Activated CD8-positive, alpha-beta memory T cell treated with anti-CD3 and anti-CD28 coated beads for 1 hour (primary cell): ENCODE data around the gene GPN2.
A peak's percentile ranks its signal among the peaks of the same experiment; 100 is the strongest.
"Not testable (repeated sequence)": the region's sequence is repeated elsewhere in the genome, so short reads cannot be mapped to it uniquely, and the experiment has no call there.

Source experiments
- DNase-seq, 2 donors: peaks; one replicate each; pipeline ENCODE4 v3.0.0-alpha.2; 2020; ENCODE audit warnings: low read depth in 1 of 2; ENCODE audit errors: extremely low read depth in 1 of 2

Gene GPN2

GRCh38 chr1:26907071-26907917 is 17.2 kb upstream of the GPN2 start:
- no peak for DNase-seq

GRCh38 chr1:26900815-26901511 is 10.9 kb upstream of the GPN2 start:
- DNase-seq: no peak

- DNase-seq: peak; percentile 73 to 76
Measured at GRCh38 chr1:26900001-26900814, 10.1 kb upstream of the GPN2 start, which contains the start of gene GPATCH3. GPATCH3 (minus strand) TSS chr1:26900467; CDS start chr1:26900442, 25 bp downstream.

GRCh38 chr1:26897351-26897750 is 7.3 kb upstream of the GPN2 start:
- no peak for DNase-seq

- no peak for DNase-seq
Measured at GRCh38 chr1:26894263-26894662, 4.2 kb upstream of the GPN2 start.

- no peak for DNase-seq
Measured at GRCh38 chr1:26890467-26890796, 349 bp upstream of the GPN2 start.

GRCh38 chr1:26888231-26888630 is 1.9 kb downstream of the GPN2 start:
- DNase-seq: no peak

- DNase-seq: no peak
Measured at GRCh38 chr1:26887125-26887524, 3.0 kb downstream of the GPN2 start.

GRCh38 chr1:26882696-26883463 is 7.2 kb downstream of the GPN2 start:
- no peak for DNase-seq

GRCh38 chr1:26881611-26882010 is 8.5 kb downstream of the GPN2 start:
- not testable (repeated sequence) for DNase-seq

- DNase-seq: no peak
Measured at GRCh38 chr1:26879793-26880192, 10.3 kb downstream of the GPN2 start.

GRCh38 chr1:26877326-26877725 is 12.8 kb downstream of the GPN2 start:
- DNase-seq: no peak

GRCh38 chr1:26874896-26875295 is 15.2 kb downstream of the GPN2 start:
- DNase-seq: no peak

GRCh38 chr1:26873097-26873496 is 17.0 kb downstream of the GPN2 start:
- DNase-seq: not testable (repeated sequence)

- peak; percentile 79 to 90 for DNase-seq
Measured at GRCh38 chr1:26864610-26865480, 25.2 kb downstream of the GPN2 start.

- no peak for DNase-seq
Measured at GRCh38 chr1:26863685-26864077, 26.4 kb downstream of the GPN2 start.

- DNase-seq: peak in 1 of 2 donors; percentile 9
Measured at GRCh38 chr1:26862781-26863684, 27.1 kb downstream of the GPN2 start, which contains the start of gene SFN. SFN (plus strand) TSS chr1:26863149; CDS start chr1:26863213, 64 bp downstream.

GRCh38 chr1:26861889-26862378 is 28.1 kb downstream of the GPN2 start:
- DNase-seq: no peak
